Prostate gland (tissue), 2 donors: Measurements from ENCODE around the gene NDFIP1.

ENCODE experiments used
- POLR2A ChIP-seq: fragments of 450-650 bp; IDR thresholded peaks from one replicate; pipeline ENCODE4 v1.6.1; 2016; ENCODE audit warnings: antibody characterized with exemption, mild to moderate bottlenecking
- POLR2AphosphoS5 ChIP-seq: sonication (generic); formaldehyde crosslinking; IDR thresholded peaks from one replicate; pipeline ENCODE4 v1.6.1; 2017; ENCODE audit warnings: antibody characterized with exemption
- TF ChIP-seq, protein P1 (sequence below), 4 experiments: fragments of 200-600 bp in 2 of 4; fragments of 450-650 bp in 2 of 4; sonication (generic) in 2 of 4; IDR thresholded peaks; 1 replicate in 3 of 4; 2 replicates in 1 of 4; pipeline ENCODE4 v1.5.1; 2016 to 2019; ENCODE audit warnings: antibody characterized with exemption in 4 of 4, mild to moderate bottlenecking in 2 of 4, moderate library complexity in 2 of 4

DNA sequence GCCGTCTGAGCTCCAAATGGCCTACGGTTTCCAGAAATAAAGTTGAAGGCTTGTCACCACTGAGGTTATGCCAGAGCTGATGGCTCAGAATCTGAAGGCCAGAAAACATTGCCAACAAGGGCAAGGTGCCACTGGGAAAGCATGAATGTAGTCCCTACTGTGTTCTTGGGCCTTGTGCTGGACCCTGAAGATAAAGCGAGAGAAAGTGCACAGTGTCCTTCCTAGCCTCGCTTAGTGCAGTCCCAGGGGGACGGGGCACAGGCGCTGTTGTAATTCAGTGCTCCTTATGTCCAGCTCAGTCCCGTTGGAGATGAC lies 84.5 kb downstream of the NDFIP1 start:
- TF ChIP-seq POLR2A (no peak), POLR2AphosphoS5 (no peak)
- TF ChIP-seq, protein P1, sequence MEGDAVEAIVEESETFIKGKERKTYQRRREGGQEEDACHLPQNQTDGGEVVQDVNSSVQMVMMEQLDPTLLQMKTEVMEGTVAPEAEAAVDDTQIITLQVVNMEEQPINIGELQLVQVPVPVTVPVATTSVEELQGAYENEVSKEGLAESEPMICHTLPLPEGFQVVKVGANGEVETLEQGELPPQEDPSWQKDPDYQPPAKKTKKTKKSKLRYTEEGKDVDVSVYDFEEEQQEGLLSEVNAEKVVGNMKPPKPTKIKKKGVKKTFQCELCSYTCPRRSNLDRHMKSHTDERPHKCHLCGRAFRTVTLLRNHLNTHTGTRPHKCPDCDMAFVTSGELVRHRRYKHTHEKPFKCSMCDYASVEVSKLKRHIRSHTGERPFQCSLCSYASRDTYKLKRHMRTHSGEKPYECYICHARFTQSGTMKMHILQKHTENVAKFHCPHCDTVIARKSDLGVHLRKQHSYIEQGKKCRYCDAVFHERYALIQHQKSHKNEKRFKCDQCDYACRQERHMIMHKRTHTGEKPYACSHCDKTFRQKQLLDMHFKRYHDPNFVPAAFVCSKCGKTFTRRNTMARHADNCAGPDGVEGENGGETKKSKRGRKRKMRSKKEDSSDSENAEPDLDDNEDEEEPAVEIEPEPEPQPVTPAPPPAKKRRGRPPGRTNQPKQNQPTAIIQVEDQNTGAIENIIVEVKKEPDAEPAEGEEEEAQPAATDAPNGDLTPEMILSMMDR (IDR thresholded peaks at IDR 0.05), result no peak
